Measurements from ENCODE around the gene TNFSF8. TPM values are rescaled to one million over a fixed set of nuclear protein-coding genes. Genes with fewer than 3 reads are reported as not detected.

TNFSF8 gene
- total RNA-seq, 1 experiment from 2014 or later, result not detected

- no peak for DNase-seq
- no peak for TF ChIP-seq CTCF (IDR thresholded peaks at IDR 0.05; ENCODE audit: unreplicated experiment)
- CTCF ChIA-PET, result interaction anchor here (0.6 to 0.7 kb wide), 2 partner anchors 17 to 195 kb away, joined by 7 to 11 read pairs; no protein-coding TSS in a partner anchor
- intact Hi-C loops (cut with micrococcal nuclease; ENCODE audit: unreplicated experiment), result loop anchor here (5.0 kb wide), 1 partner anchor 51 kb away; no protein-coding TSS in a partner anchor
- Mint-ChIP-seq H3K27me3 (ENCODE audit: unreplicated experiment) (peaks cover 29% of the 10 kb centered on the region), H3K9me3 (ENCODE audit: low read depth, unreplicated experiment) (no peaks in the 10 kb centered on the region), H3K36me3 (ENCODE audit: insufficient read depth, unreplicated experiment) (no peaks in the 10 kb centered on the region), H3K4me3 (ENCODE audit: low read depth, unreplicated experiment) (no peak overlapping the region), H3K4me1 (ENCODE audit: low read depth, unreplicated experiment) (no peaks in the 10 kb centered on the region), H3K27ac (ENCODE audit: unreplicated experiment) (no peak overlapping the region)
- no TSS peak for BruUV-seq (replicated peaks)
Measured at GRCh38 chr9:114968671-114969070, 38.3 kb upstream of the TNFSF8 start.

GRCh38 chr9:114965564-114965963 is 35.2 kb upstream of the TNFSF8 start:
- DNase-seq, result no peak
- H3K4me3 Mint-ChIP-seq (ENCODE audit: low read depth, unreplicated experiment), result no peak overlapping the region
- BruUV-seq (replicated peaks), result no TSS peak
- no peaks in the 10 kb centered on the region for H3K9me3 Mint-ChIP-seq (ENCODE audit: low read depth, unreplicated experiment)
- peaks cover 46% of the 10 kb centered on the region for H3K27me3 Mint-ChIP-seq (ENCODE audit: unreplicated experiment)
- no peak for TF ChIP-seq CTCF (IDR thresholded peaks at IDR 0.05; ENCODE audit: unreplicated experiment)
- H3K4me1 Mint-ChIP-seq (ENCODE audit: low read depth, unreplicated experiment), result no peaks in the 10 kb centered on the region
- intact Hi-C loops (cut with micrococcal nuclease; ENCODE audit: unreplicated experiment), result loop anchor here (5.0 kb wide), 1 partner anchor 48 kb away; no protein-coding TSS in a partner anchor
- H3K36me3 Mint-ChIP-seq (ENCODE audit: insufficient read depth, unreplicated experiment), result no peaks in the 10 kb centered on the region
- CTCF ChIA-PET, result no interaction called here
- H3K27ac Mint-ChIP-seq (ENCODE audit: unreplicated experiment), result no peak overlapping the region

- TF ChIP-seq CTCF (IDR thresholded peaks at IDR 0.05; ENCODE audit: unreplicated experiment), result no peak
- no TSS peak for BruUV-seq (replicated peaks)
- Mint-ChIP-seq H3K9me3 (ENCODE audit: low read depth, unreplicated experiment) (peaks cover 8% of the 10 kb centered on the region), H3K27me3 (ENCODE audit: unreplicated experiment) (peaks cover 73% of the 10 kb centered on the region), H3K27ac (ENCODE audit: unreplicated experiment) (no peak overlapping the region), H3K36me3 (ENCODE audit: insufficient read depth, unreplicated experiment) (no peaks in the 10 kb centered on the region), H3K4me1 (ENCODE audit: low read depth, unreplicated experiment) (no peaks in the 10 kb centered on the region), H3K4me3 (ENCODE audit: low read depth, unreplicated experiment) (no peak overlapping the region)
- CTCF ChIA-PET, result no interaction called here
- no peak for DNase-seq
- intact Hi-C loops (cut with micrococcal nuclease; ENCODE audit: unreplicated experiment), result no loop called here
Measured at GRCh38 chr9:114962809-114963208, 32.4 kb upstream of the TNFSF8 start.

GRCh38 chr9:114960276-114960675 is 29.9 kb upstream of the TNFSF8 start:
- DNase-seq, result no peak
- CTCF ChIA-PET, result no interaction called here
- H3K4me1 Mint-ChIP-seq (ENCODE audit: low read depth, unreplicated experiment), result no peaks in the 10 kb centered on the region
- no peak overlapping the region for H3K27ac Mint-ChIP-seq (ENCODE audit: unreplicated experiment)
- no peaks in the 10 kb centered on the region for H3K36me3 Mint-ChIP-seq (ENCODE audit: insufficient read depth, unreplicated experiment)
- peaks cover 91% of the 10 kb centered on the region for H3K27me3 Mint-ChIP-seq (ENCODE audit: unreplicated experiment)
- intact Hi-C loops (cut with micrococcal nuclease; ENCODE audit: unreplicated experiment), result no loop called here
- no peak overlapping the region for H3K4me3 Mint-ChIP-seq (ENCODE audit: low read depth, unreplicated experiment)
- H3K9me3 Mint-ChIP-seq (ENCODE audit: low read depth, unreplicated experiment), result peaks cover 8% of the 10 kb centered on the region
- no peak for TF ChIP-seq CTCF (IDR thresholded peaks at IDR 0.05; ENCODE audit: unreplicated experiment)
- no TSS peak for BruUV-seq (replicated peaks)
